SK-N-SH (cell line): ENCODE measurements around the gene OR6B1. TPM values are rescaled to one million over a fixed set of nuclear protein-coding genes. Genes with fewer than 3 reads are reported as not detected.

Source experiments
- CTCF ChIA-PET: fragments of 300-600, 350-600 bp; formaldehyde crosslinking; extraction: SDS; loops from one replicate; lab custom pipeline; 2021; lab: Yijun Ruan, JAX
- POLR2A ChIA-PET: fragments of 350-600 bp; sonication (Branson Sonifier 250); formaldehyde crosslinking; extraction: SDS; loops from one replicate; lab custom pipeline; 2020; ENCODE audit warnings: antibody characterized with exemption, inconsistent platforms; lab: Yijun Ruan, JAX
- DNase-seq: peaks from one replicate; pipeline ENCODE4 v3.0.0; 2012
- H2AFZ ChIP-seq: fragments of 200-600 bp; sonication (generic); 2 replicates; pipeline ENCODE4 v1.8.1; 2016; ENCODE audit warnings: antibody characterized with exemption, mild to moderate bottlenecking, low read depth
- H3F3A ChIP-seq: fragments of 200-600 bp; sonication (generic); replicated peaks from 2 replicates; pipeline ENCODE3; 2016; ENCODE audit warnings: antibody characterized with exemption, mild to moderate bottlenecking; ENCODE audit not compliant: insufficient read depth
- H3K27ac ChIP-seq, 2 experiments: fragments of 200-500 bp in 1 of 2; fragments of 200-600 bp in 1 of 2; sonication (Bioruptor generic) in 1 of 2; sonication (generic), shearing (Covaris generic) in 1 of 2; 2 replicates each; pipeline versions ENCODE4 v1.5.1 to v1.6.1; 2014 to 2016; ENCODE audit warnings: low read depth in 2 of 2, inconsistent platforms in 1 of 2, low read length in 1 of 2, mild to moderate bottlenecking in 1 of 2, mixed read lengths in 1 of 2
- H3K27me3 ChIP-seq: fragments of 200-600 bp; sonication (generic), shearing (Covaris generic); 2 replicates; pipeline ENCODE4 v1.6.1; 2016; ENCODE audit warnings: mixed run types; ENCODE audit not compliant: insufficient read depth
- H3K36me3 ChIP-seq, 2 experiments: fragments of 200-500 bp in 1 of 2; fragments of 200-600 bp in 1 of 2; sonication (Bioruptor generic) in 1 of 2; sonication (generic) in 1 of 2; replicated peaks in 1 of 2; 2 replicates each; pipeline versions ENCODE3 to v1.5.1; 2014 to 2016; ENCODE audit warnings: low read length in 1 of 2, mild to moderate bottlenecking in 1 of 2; ENCODE audit not compliant: insufficient read depth in 2 of 2, control insufficient read depth in 1 of 2
- H3K4me1 ChIP-seq, 2 experiments: fragments of 200-500 bp in 1 of 2; fragments of 200-600 bp in 1 of 2; sonication (Bioruptor generic) in 1 of 2; sonication (generic), shearing (Covaris generic) in 1 of 2; 2 replicates each; pipeline versions ENCODE4 v1.5.1 to v1.6.1; 2014 to 2016; ENCODE audit warnings: low read depth in 1 of 2, low read length in 1 of 2, mixed run types in 1 of 2; ENCODE audit not compliant: insufficient read depth in 2 of 2, control insufficient read depth in 1 of 2
- H3K4me2 ChIP-seq: fragments of 200-600 bp; sonication (generic), shearing (Covaris generic); 2 replicates; pipeline ENCODE4 v1.6.1; 2017; ENCODE audit warnings: mixed run types
- H3K4me3 ChIP-seq, 2 experiments: fragments of 200-500 bp in 1 of 2; fragments of 200-600 bp in 1 of 2; sonication (Bioruptor generic) in 1 of 2; sonication (generic), shearing (Covaris generic) in 1 of 2; 2 replicates each; pipeline versions ENCODE4 v1.5.1 to v1.8.1; 2014 to 2016; ENCODE audit warnings: low read depth in 2 of 2, inconsistent platforms in 1 of 2, low read length in 1 of 2, mild to moderate bottlenecking in 1 of 2, mixed read lengths in 1 of 2, moderate library complexity in 1 of 2
- H3K79me2 ChIP-seq: fragments of 200-600 bp; sonication (generic); 2 replicates; pipeline ENCODE4 v1.8.1; 2017; ENCODE audit warnings: mild to moderate bottlenecking; ENCODE audit not compliant: insufficient read depth
- H3K9ac ChIP-seq: fragments of 200-600 bp; sonication (generic); 2 replicates; pipeline ENCODE4 v1.6.1; 2017; ENCODE audit warnings: mixed run types
- H3K9me2 ChIP-seq: fragments of 200-600 bp; sonication (generic); 2 replicates; pipeline ENCODE4 v1.6.1; 2017; ENCODE audit warnings: mixed run types
- H3K9me3 ChIP-seq: fragments of 200-600 bp; sonication (generic); 2 replicates; pipeline ENCODE4 v1.6.1; 2017; ENCODE audit warnings: mixed run types, mild to moderate bottlenecking, moderate library complexity
- H4K20me1 ChIP-seq: fragments of 200-600 bp; sonication (generic); 2 replicates; pipeline ENCODE4 v1.6.1; 2017; ENCODE audit warnings: mild to moderate bottlenecking, mixed run types; ENCODE audit not compliant: insufficient read depth
- CHD2 ChIP-seq: fragments of 150-350 bp; IDR thresholded peaks from 2 replicates; pipeline ENCODE4 v1.6.1; 2018; ENCODE audit warnings: low read length; ENCODE audit not compliant: partially characterized antibody
- ELF1 ChIP-seq: IDR thresholded peaks from 2 replicates; pipeline ENCODE4 v1.4.0; 2012
- EZH2phosphoT487 ChIP-seq: fragments of 200-600 bp; sonication (generic); IDR thresholded peaks from 2 replicates; pipeline ENCODE4 v1.6.1; 2017; ENCODE audit warnings: low read depth, mixed run types, mild to moderate bottlenecking, antibody characterized with exemption, moderate library complexity, borderline replicate concordance
- FOSL2 ChIP-seq: IDR thresholded peaks from 2 replicates; pipeline ENCODE4 v1.4.0; 2012; ENCODE audit warnings: low read depth, mild to moderate bottlenecking, moderate library complexity, borderline replicate concordance
- FOXM1 ChIP-seq: IDR thresholded peaks from 2 replicates; pipeline ENCODE4 v1.4.0; 2012; ENCODE audit warnings: low read depth, mild to moderate bottlenecking
- GATA2 ChIP-seq: sonication (generic); formaldehyde crosslinking; IDR thresholded peaks from 2 replicates; pipeline ENCODE4 v1.5.0; 2020; ENCODE audit warnings: mild to moderate bottlenecking, missing genetic modification reagents
- NFIC ChIP-seq: IDR thresholded peaks from 2 replicates; pipeline ENCODE4 v1.4.0; 2012; ENCODE audit warnings: borderline replicate concordance
- POLR2AphosphoS5 ChIP-seq: IDR thresholded peaks from 2 replicates; pipeline ENCODE4 v1.6.1; 2012; ENCODE audit warnings: low read depth, low read length
- RAD21 ChIP-seq: IDR thresholded peaks from 2 replicates; pipeline ENCODE4 v1.6.1; 2012; ENCODE audit warnings: mild to moderate bottlenecking, low read length
- RFX5 ChIP-seq: IDR thresholded peaks from 2 replicates; pipeline ENCODE4 v1.6.1; 2012; ENCODE audit warnings: mild to moderate bottlenecking, improper control_type of control experiment, low read length
- RXRA ChIP-seq: IDR thresholded peaks from 2 replicates; pipeline ENCODE4 v1.4.0; 2012; ENCODE audit warnings: low read depth, mild to moderate bottlenecking, borderline replicate concordance
- TAF1 ChIP-seq: IDR thresholded peaks from 2 replicates; pipeline ENCODE4 v1.6.1; 2012; ENCODE audit warnings: low read depth, mild to moderate bottlenecking, low read length, moderate library complexity, borderline replicate concordance
- YY1 ChIP-seq: IDR thresholded peaks from 2 replicates; pipeline ENCODE4 v1.4.0; 2012; ENCODE audit warnings: low read depth, mild to moderate bottlenecking
- WGBS: methylation state at CpG from one replicate; pipeline ENCODE4 v1.1.6; 2017; ENCODE audit warnings: low lambda C conversion rate; 5-methylcytosine and 5-hydroxymethylcytosine counted together
- polyA plus RNA-seq, 3 experiments: library from polyadenylated mRNA; depleted of rRNA; stranded (reverse); fragments of >200 nt; gene quantifications; 2 replicates each; pipeline ENCODE4 v1.2.3, GENCODE V29; 2012
- TF ChIP-seq, protein P1 (sequence below): IDR thresholded peaks from 2 replicates; pipeline ENCODE4 v1.6.1; 2012; ENCODE audit warnings: mild to moderate bottlenecking, low read depth, low read length, moderate library complexity
- TF ChIP-seq, protein P2 (sequence below): IDR thresholded peaks from 2 replicates; pipeline ENCODE4 v1.4.0; 2012; ENCODE audit warnings: low read depth
- TF ChIP-seq, protein P3 (sequence below): IDR thresholded peaks from 2 replicates; pipeline ENCODE4; 2012
- TF ChIP-seq, protein P4 (sequence below): IDR thresholded peaks from 2 replicates; pipeline ENCODE4 v1.4.0; 2012; ENCODE audit warnings: low read depth, borderline replicate concordance

The OR6B1 gene
- polyA plus RNA-seq, 1 of the 3 experiments (the other 2 are of a cell fraction), result not detected

DNA sequence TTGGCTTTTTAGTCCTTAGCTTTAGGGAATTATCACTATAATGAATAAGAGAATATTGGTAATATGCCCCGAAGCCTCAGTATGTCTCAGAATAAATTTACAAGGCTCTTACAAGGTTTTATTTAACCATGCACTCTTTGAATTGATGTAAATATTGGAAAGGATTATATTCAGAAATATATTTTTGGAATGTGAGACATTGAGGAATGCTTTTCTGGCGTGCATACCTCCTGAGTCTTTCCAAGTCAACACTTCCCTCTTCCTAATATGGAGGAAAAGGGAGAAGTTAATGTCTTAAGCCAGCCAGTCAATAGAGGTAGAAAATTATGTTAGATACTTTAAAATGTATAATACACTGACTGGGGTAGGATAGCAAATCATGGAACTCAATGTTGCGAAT lies 46.7 kb upstream of the OR6B1 start:
- H3K9ac ChIP-seq, result no peak overlapping the region
- H3K27me3 ChIP-seq, result peaks cover 12% of the 10 kb centered on the region; the same call in 1 of the 2 replicates
- H3K36me3 ChIP-seq, result no peaks in the 10 kb centered on the region
- H3K9me2 ChIP-seq, result no peaks in the 10 kb centered on the region
- no peak for TF ChIP-seq ELF1
- TF ChIP-seq RAD21, result no peak
- TF ChIP-seq EZH2phosphoT487, result no peak
- TF ChIP-seq, protein P1, sequence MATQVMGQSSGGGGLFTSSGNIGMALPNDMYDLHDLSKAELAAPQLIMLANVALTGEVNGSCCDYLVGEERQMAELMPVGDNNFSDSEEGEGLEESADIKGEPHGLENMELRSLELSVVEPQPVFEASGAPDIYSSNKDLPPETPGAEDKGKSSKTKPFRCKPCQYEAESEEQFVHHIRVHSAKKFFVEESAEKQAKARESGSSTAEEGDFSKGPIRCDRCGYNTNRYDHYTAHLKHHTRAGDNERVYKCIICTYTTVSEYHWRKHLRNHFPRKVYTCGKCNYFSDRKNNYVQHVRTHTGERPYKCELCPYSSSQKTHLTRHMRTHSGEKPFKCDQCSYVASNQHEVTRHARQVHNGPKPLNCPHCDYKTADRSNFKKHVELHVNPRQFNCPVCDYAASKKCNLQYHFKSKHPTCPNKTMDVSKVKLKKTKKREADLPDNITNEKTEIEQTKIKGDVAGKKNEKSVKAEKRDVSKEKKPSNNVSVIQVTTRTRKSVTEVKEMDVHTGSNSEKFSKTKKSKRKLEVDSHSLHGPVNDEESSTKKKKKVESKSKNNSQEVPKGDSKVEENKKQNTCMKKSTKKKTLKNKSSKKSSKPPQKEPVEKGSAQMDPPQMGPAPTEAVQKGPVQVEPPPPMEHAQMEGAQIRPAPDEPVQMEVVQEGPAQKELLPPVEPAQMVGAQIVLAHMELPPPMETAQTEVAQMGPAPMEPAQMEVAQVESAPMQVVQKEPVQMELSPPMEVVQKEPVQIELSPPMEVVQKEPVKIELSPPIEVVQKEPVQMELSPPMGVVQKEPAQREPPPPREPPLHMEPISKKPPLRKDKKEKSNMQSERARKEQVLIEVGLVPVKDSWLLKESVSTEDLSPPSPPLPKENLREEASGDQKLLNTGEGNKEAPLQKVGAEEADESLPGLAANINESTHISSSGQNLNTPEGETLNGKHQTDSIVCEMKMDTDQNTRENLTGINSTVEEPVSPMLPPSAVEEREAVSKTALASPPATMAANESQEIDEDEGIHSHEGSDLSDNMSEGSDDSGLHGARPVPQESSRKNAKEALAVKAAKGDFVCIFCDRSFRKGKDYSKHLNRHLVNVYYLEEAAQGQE, result no peak
- no peak for TF ChIP-seq POLR2AphosphoS5
- TF ChIP-seq, protein P2, sequence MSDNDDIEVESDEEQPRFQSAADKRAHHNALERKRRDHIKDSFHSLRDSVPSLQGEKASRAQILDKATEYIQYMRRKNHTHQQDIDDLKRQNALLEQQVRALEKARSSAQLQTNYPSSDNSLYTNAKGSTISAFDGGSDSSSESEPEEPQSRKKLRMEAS, result no peak
- no peak for TF ChIP-seq RXRA
- TF ChIP-seq, protein P3, sequence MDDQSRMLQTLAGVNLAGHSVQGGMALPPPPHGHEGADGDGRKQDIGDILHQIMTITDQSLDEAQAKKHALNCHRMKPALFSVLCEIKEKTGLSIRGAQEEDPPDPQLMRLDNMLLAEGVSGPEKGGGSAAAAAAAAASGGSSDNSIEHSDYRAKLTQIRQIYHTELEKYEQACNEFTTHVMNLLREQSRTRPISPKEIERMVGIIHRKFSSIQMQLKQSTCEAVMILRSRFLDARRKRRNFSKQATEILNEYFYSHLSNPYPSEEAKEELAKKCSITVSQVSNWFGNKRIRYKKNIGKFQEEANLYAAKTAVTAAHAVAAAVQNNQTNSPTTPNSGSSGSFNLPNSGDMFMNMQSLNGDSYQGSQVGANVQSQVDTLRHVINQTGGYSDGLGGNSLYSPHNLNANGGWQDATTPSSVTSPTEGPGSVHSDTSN, result no peak
- TF ChIP-seq YY1, result no peak
- no peak for TF ChIP-seq GATA2 (CRISPR knock-in tag)
- TF ChIP-seq CHD2, result no peak
- TF ChIP-seq FOXM1, result no peak
- no peak for TF ChIP-seq NFIC
- TF ChIP-seq, protein P4, sequence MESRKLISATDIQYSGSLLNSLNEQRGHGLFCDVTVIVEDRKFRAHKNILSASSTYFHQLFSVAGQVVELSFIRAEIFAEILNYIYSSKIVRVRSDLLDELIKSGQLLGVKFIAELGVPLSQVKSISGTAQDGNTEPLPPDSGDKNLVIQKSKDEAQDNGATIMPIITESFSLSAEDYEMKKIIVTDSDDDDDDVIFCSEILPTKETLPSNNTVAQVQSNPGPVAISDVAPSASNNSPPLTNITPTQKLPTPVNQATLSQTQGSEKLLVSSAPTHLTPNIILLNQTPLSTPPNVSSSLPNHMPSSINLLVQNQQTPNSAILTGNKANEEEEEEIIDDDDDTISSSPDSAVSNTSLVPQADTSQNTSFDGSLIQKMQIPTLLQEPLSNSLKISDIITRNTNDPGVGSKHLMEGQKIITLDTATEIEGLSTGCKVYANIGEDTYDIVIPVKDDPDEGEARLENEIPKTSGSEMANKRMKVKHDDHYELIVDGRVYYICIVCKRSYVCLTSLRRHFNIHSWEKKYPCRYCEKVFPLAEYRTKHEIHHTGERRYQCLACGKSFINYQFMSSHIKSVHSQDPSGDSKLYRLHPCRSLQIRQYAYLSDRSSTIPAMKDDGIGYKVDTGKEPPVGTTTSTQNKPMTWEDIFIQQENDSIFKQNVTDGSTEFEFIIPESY, result no peak
- TF ChIP-seq TAF1, result no peak
- TF ChIP-seq FOSL2, result no peak
- no peak for TF ChIP-seq RFX5
- no peak overlapping the region for H3K4me3 ChIP-seq
- CTCF ChIA-PET, result no interaction called here
- no peaks in the 10 kb centered on the region for H3K79me2 ChIP-seq
- 24% methylated on average over 3 of the region's 3 CpGs for WGBS
- no peaks in the 10 kb centered on the region for H3K4me1 ChIP-seq
- H4K20me1 ChIP-seq, result no peaks in the 10 kb centered on the region
- H3K27ac ChIP-seq, result no peak overlapping the region
- no peak overlapping the region for H2AFZ ChIP-seq
- no peaks in the 10 kb centered on the region for H3F3A ChIP-seq
- POLR2A ChIA-PET, result no interaction called here
- H3K9me3 ChIP-seq, result no peaks in the 10 kb centered on the region
- no peak for DNase-seq
- no peak overlapping the region for H3K4me2 ChIP-seq
